ENCODE measurements around the gene MERTK. TPM values are rescaled to one million over a fixed set of nuclear protein-coding genes. Genes with fewer than 3 reads are reported as not detected.
A peak's percentile ranks its signal among the peaks of the same experiment; 100 is the strongest.

Gene MERTK
- total RNA-seq, 1 donor from 2014 or later, result 5.1 TPM

DNA sequence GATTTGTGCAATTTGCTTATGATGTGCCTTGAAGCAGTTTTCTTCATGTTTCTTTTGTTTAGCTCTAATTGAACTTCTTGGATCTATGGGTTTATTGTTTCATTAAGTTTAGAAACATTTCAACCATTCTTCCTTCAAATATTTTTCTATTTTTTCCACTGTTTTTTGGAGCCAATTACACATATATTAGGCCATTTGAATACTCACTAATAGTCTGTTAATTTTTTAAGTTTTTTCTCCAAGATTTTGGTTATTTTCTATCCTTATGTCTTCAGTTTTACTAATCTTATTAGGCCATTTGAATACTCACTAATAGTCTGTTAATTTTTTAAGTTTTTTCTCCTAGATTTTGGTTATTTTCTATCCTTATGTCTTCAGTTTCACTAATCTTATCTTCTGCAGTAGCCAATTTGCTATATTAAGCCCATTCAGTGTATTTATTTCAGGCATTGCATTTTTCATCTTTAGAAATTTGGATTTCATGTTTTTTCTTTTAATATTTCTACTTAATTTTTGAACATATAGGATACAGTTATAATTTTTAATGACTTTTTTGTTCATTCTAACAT, 147.1 kb downstream of the MERTK start:
- no peaks in the 10 kb centered on the region for H3K79me2 ChIP-seq (ENCODE audit: insufficient read depth, low read length)
- Mint-ChIP-seq H3K27ac (ENCODE audit: unreplicated experiment) (peak overlapping the region; percentile 11), H3K27me3 (ENCODE audit: low read depth, unreplicated experiment) (no peaks in the 10 kb centered on the region), H3K4me3 (ENCODE audit: unreplicated experiment) (no peak overlapping the region), H3K4me1 (ENCODE audit: low read depth, unreplicated experiment) (peaks cover 1% of the 10 kb centered on the region), H3K36me3 (ENCODE audit: low read depth, unreplicated experiment) (peaks cover 5% of the 10 kb centered on the region), H3K9me3 (ENCODE audit: unreplicated experiment) (peaks cover 11% of the 10 kb centered on the region)
- no peaks in the 10 kb centered on the region for H3K36me3 ChIP-seq (ENCODE audit: insufficient read depth, low read length)
- H4K20me1 ChIP-seq (ENCODE audit: insufficient read depth, low read length), result no peaks in the 10 kb centered on the region
- peaks cover 5% of the 10 kb centered on the region for H3K9me3 ChIP-seq (ENCODE audit: insufficient read depth, low read depth, low read length)
- no peaks in the 10 kb centered on the region for H3K4me1 ChIP-seq (ENCODE audit: insufficient read depth, low read length)
- no peaks in the 10 kb centered on the region for H3K27me3 ChIP-seq (ENCODE audit: insufficient read depth, low read length)
- no peak for DNase-seq (ENCODE audit: low read depth)
- H3K27ac ChIP-seq (ENCODE audit: low read depth, low read length), result no peak overlapping the region
- H3K9ac ChIP-seq (ENCODE audit: low read length), result no peak overlapping the region
- no peak for TF ChIP-seq EZH2 (IDR thresholded peaks at IDR 0.05; ENCODE audit: insufficient read depth, low read length)
- TF ChIP-seq, protein P1, sequence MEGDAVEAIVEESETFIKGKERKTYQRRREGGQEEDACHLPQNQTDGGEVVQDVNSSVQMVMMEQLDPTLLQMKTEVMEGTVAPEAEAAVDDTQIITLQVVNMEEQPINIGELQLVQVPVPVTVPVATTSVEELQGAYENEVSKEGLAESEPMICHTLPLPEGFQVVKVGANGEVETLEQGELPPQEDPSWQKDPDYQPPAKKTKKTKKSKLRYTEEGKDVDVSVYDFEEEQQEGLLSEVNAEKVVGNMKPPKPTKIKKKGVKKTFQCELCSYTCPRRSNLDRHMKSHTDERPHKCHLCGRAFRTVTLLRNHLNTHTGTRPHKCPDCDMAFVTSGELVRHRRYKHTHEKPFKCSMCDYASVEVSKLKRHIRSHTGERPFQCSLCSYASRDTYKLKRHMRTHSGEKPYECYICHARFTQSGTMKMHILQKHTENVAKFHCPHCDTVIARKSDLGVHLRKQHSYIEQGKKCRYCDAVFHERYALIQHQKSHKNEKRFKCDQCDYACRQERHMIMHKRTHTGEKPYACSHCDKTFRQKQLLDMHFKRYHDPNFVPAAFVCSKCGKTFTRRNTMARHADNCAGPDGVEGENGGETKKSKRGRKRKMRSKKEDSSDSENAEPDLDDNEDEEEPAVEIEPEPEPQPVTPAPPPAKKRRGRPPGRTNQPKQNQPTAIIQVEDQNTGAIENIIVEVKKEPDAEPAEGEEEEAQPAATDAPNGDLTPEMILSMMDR (IDR thresholded peaks at IDR 0.05; ENCODE audit: insufficient read depth, low read depth, low read length), result no peak
- no peak for FAIRE-seq
- H2AFZ ChIP-seq (ENCODE audit: low read depth, low read length), result no peak overlapping the region
- no peak overlapping the region for H3K4me3 ChIP-seq (ENCODE audit: insufficient read depth, low read depth, low read length)
- no peak overlapping the region for H3K4me2 ChIP-seq (ENCODE audit: low read length)

DNA sequence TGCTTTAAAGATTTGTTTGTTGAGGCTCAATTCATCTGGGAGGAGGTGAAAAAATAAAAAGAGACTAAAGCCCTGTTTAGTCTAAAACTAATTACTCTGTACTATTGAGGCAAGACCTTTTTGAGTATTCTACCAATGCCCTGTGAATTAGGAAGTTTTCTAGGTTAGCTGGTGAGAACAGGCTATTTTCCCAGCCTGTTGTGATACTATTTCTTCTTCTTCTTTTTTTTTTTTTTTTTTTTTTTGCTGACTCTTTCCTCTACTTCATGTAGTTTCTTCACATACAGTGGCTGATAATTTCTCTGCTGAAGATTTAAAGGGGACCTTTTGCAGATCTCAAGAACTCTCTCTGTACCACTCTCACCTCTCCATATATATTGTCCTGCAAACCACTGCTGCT, 147.8 kb downstream of the MERTK start:
- Histone ChIP-seq H3K4me2 (ENCODE audit: low read length) (no peak overlapping the region), H4K20me1 (ENCODE audit: insufficient read depth, low read length) (no peaks in the 10 kb centered on the region)

More for the DNA sequence above, 147.8 kb downstream of the MERTK start:
- peaks cover 5% of the 10 kb centered on the region for H3K9me3 ChIP-seq (ENCODE audit: insufficient read depth, low read depth, low read length)
- H3K9ac ChIP-seq (ENCODE audit: low read length), result no peak overlapping the region
- H2AFZ ChIP-seq (ENCODE audit: low read depth, low read length), result no peak overlapping the region
- no peaks in the 10 kb centered on the region for H3K27me3 ChIP-seq (ENCODE audit: insufficient read depth, low read length)
- Mint-ChIP-seq H3K4me3 (ENCODE audit: unreplicated experiment) (no peak overlapping the region), H3K9me3 (ENCODE audit: unreplicated experiment) (peaks cover 10% of the 10 kb centered on the region), H3K4me1 (ENCODE audit: low read depth, unreplicated experiment) (peaks cover 1% of the 10 kb centered on the region), H3K27ac (ENCODE audit: unreplicated experiment) (no peak overlapping the region), H3K36me3 (ENCODE audit: low read depth, unreplicated experiment) (peaks cover 5% of the 10 kb centered on the region), H3K27me3 (ENCODE audit: low read depth, unreplicated experiment) (no peaks in the 10 kb centered on the region)
- H3K4me3 ChIP-seq (ENCODE audit: insufficient read depth, low read depth, low read length), result no peak overlapping the region
- no peaks in the 10 kb centered on the region for H3K79me2 ChIP-seq (ENCODE audit: insufficient read depth, low read length)
- TF ChIP-seq EZH2 (IDR thresholded peaks at IDR 0.05; ENCODE audit: insufficient read depth, low read length), result no peak
- TF ChIP-seq, protein P1 (IDR thresholded peaks at IDR 0.05; ENCODE audit: insufficient read depth, low read depth, low read length), result no peak
- no peak overlapping the region for H3K27ac ChIP-seq (ENCODE audit: low read depth, low read length)
- no peak for FAIRE-seq
- H3K36me3 ChIP-seq (ENCODE audit: insufficient read depth, low read length), result no peaks in the 10 kb centered on the region
- no peaks in the 10 kb centered on the region for H3K4me1 ChIP-seq (ENCODE audit: insufficient read depth, low read length)
- DNase-seq (ENCODE audit: low read depth), result no peak

All from astrocyte (in vitro differentiated cells and primary cell).